Neutrophil (primary cell): Measurements from ENCODE around the gene SEMA4F.

Experiments used
- H3K27ac ChIP-seq: fragments of 200-600 bp; sonication (generic); 2 replicates; pipeline ENCODE4 v1.5.1; 2016; ENCODE audit warnings: mild to moderate bottlenecking, moderate library complexity
- H3K27me3 ChIP-seq: fragments of 200-600 bp; sonication (generic); 2 replicates; pipeline ENCODE4 v1.6.0; 2016; ENCODE audit warnings: mild to moderate bottlenecking
- H3K36me3 ChIP-seq: fragments of 200-600 bp; sonication (generic); 2 replicates; pipeline ENCODE4 v1.5.1; 2017
- H3K4me1 ChIP-seq, 2 experiments: fragments of 200-600 bp in 1 of 2; sonication (generic) in 1 of 2; 1 replicate in 1 of 2; 2 replicates in 1 of 2; pipeline versions ENCODE4 v1.5.1 to v1.6.1; 2013 to 2016; ENCODE audit warnings: low read depth in 1 of 2, low read length in 1 of 2, mild to moderate bottlenecking in 1 of 2, moderate library complexity in 1 of 2; ENCODE audit not compliant: control insufficient read depth in 1 of 2, insufficient read depth in 1 of 2
- H3K4me3 ChIP-seq, 2 experiments: fragments of 200-600 bp in 1 of 2; sonication (generic) in 1 of 2; 1 replicate in 1 of 2; 2 replicates in 1 of 2; pipeline ENCODE4 v1.5.1; 2013 to 2016; ENCODE audit warnings: low read depth in 1 of 2, low read length in 1 of 2, mild to moderate bottlenecking in 1 of 2, moderate library complexity in 1 of 2
- H3K9me3 ChIP-seq: fragments of 200-600 bp; sonication (generic); 2 replicates; pipeline ENCODE4 v1.5.1; 2016
- TF ChIP-seq, protein P1 (sequence below): fragments of 200-600 bp; sonication (generic); IDR thresholded peaks from 2 replicates; pipeline ENCODE4 v1.5.1; 2016; ENCODE audit warnings: antibody characterized with exemption

SEMA4F gene

DNA sequence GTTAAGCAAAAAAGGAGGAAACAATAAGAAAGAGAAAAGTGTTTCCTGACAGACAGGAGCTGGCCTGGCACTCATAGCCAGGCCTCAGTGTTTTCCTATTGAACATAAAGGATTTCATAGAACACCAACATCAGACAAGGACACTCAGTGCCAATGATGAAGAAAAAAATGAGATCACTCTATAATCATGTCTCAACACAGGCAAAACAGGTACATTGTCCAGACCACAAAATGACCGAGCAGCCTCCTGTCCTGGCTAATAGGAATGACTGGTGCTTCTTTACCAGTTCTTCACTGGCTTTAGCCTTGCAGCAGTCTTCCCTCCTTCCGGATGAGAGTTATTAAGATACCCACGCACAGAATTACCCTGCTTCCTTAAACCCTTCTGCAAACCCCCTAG, 35.6 kb downstream of the SEMA4F start:
- no peaks in the 10 kb centered on the region for H3K9me3 ChIP-seq
- H3K27ac ChIP-seq, result no peak overlapping the region
- H3K27me3 ChIP-seq, result peaks cover 15% of the 10 kb centered on the region
- TF ChIP-seq, protein P1, sequence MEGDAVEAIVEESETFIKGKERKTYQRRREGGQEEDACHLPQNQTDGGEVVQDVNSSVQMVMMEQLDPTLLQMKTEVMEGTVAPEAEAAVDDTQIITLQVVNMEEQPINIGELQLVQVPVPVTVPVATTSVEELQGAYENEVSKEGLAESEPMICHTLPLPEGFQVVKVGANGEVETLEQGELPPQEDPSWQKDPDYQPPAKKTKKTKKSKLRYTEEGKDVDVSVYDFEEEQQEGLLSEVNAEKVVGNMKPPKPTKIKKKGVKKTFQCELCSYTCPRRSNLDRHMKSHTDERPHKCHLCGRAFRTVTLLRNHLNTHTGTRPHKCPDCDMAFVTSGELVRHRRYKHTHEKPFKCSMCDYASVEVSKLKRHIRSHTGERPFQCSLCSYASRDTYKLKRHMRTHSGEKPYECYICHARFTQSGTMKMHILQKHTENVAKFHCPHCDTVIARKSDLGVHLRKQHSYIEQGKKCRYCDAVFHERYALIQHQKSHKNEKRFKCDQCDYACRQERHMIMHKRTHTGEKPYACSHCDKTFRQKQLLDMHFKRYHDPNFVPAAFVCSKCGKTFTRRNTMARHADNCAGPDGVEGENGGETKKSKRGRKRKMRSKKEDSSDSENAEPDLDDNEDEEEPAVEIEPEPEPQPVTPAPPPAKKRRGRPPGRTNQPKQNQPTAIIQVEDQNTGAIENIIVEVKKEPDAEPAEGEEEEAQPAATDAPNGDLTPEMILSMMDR, result no peak
- H3K4me3 ChIP-seq, result no peak overlapping the region
- peaks cover 17 to 21% of the 10 kb centered on the region in 2 experiments for H3K4me1 ChIP-seq
- no peaks in the 10 kb centered on the region for H3K36me3 ChIP-seq

DNA sequence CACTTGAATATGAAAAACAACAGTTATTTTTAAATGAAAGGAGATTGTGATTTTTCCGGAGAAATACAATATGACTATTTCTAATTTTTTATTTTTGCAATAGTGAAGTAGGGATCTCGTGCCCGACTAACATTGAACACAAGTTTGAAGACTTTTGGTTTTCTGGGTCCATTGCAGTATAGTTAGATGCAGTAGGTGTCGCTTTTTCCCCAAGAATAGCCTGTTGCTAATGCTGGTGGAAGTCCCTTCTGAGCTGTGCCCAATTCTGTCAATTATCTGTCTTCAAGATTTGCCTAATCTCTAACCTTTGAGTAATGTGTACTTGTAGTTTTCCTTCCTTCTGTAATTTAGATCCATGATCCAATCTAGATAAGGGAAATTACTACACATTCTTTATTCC, 36.5 kb downstream of the SEMA4F start:
- TF ChIP-seq, protein P1, result peak; percentile 25
- H3K27ac ChIP-seq, result no peak overlapping the region
- H3K27me3 ChIP-seq, result peaks cover 15% of the 10 kb centered on the region
- H3K4me1 ChIP-seq, result peaks cover 18 to 22% of the 10 kb centered on the region in 2 experiments
- no peaks in the 10 kb centered on the region for H3K36me3 ChIP-seq
- no peak overlapping the region for H3K4me3 ChIP-seq
- no peaks in the 10 kb centered on the region for H3K9me3 ChIP-seq

DNA sequence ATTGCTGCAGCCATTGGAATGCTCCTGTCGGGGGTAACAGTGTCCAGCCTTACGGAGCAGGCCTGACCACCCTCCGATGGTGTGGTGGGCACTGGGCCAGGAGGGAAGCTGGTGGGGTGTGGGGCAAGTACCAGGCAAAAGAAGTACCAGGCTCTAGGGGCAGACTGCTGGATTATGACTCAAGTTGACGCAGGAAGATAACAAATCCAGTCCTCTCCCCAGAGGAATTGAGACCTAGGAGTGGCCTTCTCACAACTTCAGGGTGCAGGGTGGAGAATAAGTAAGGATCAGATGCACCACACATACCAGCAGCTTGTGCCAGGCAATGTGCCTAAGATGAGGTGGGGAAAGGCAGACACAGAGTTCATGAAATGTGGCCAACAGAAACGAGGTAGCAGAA, 37.9 kb downstream of the SEMA4F start:
- no peak overlapping the region for H3K4me3 ChIP-seq
- no peaks in the 10 kb centered on the region for H3K36me3 ChIP-seq
- TF ChIP-seq, protein P1, result no peak
- no peak overlapping the region for H3K27ac ChIP-seq
- H3K4me1 ChIP-seq, result peaks cover 18 to 22% of the 10 kb centered on the region in 2 experiments
- peaks cover 15% of the 10 kb centered on the region for H3K27me3 ChIP-seq
- no peaks in the 10 kb centered on the region for H3K9me3 ChIP-seq

DNA sequence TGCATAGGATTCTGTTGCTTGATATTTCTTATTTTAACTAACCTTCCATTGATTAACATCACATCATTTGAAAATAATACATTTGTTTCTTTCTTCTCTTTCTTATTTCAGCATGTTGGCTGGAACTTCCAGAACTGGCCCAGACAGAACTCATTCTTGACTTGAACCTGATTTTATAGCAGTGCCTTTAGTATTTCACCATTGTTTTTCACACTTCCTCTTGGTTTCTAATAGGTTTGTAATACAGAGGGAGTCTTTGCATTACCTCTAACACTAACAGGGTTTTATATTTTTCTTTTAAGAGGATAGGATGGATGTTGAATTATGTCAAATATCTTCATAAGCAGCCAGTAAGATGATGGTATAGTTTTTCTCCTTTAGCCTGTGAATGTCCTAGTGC, 39.2 kb downstream of the SEMA4F start:
- Histone ChIP-seq H3K36me3 (no peaks in the 10 kb centered on the region), H3K27me3 (peaks cover 15% of the 10 kb centered on the region), H3K4me1 (peaks cover 18 to 22% of the 10 kb centered on the region in 2 experiments), H3K27ac (peak overlapping the region; percentile 3), H3K4me3 (no peak overlapping the region), H3K9me3 (no peaks in the 10 kb centered on the region)
- TF ChIP-seq, protein P1, result no peak

DNA sequence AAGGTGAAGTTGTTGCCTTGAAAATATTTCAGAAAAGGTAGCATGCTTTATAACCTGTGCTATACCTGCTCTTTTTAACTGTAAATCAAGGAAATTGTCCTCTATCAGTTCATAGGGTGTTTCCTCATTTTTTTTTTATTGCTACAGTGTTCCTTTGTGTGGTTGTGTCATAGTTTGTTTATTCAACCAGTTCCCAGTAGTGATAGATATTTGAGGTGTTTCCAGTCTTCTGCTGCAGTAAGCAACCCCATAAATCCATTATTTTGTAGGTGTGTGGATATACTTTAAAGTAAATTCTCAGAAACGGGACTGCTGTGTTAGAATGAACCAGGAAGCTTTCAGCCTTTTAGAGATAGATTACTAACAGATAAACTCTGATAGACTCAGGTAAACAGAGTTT, 39.6 kb downstream of the SEMA4F start:
- no peaks in the 10 kb centered on the region for H3K9me3 ChIP-seq
- TF ChIP-seq, protein P1, result no peak
- H3K27me3 ChIP-seq, result peaks cover 15% of the 10 kb centered on the region
- peak overlapping the region; percentile 45 for H3K27ac ChIP-seq
- H3K4me3 ChIP-seq, result no peak overlapping the region
- H3K36me3 ChIP-seq, result no peaks in the 10 kb centered on the region
- H3K4me1 ChIP-seq, result peaks cover 18 to 22% of the 10 kb centered on the region in 2 experiments

DNA sequence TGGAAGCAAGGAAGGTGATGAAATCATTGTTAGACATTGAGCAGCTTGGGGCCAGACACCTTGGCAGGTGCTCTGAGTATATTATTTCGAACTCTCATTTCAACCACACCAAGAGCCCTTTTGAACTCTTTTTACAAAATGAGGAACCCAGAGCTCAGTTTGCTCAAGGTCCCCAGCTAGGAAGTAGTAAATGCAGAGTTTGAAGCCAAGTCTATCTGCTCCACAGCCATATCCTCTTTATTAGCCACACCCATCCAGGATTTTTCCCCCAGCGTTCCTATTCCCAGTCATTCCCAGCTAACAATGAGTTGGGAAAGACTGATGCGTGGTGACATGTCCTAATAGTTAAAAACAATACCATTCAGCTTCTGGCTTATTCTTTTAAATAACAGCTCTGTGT, 40.2 kb downstream of the SEMA4F start:
- H3K4me3 ChIP-seq, result no peak overlapping the region
- H3K4me1 ChIP-seq, result peaks cover 18 to 22% of the 10 kb centered on the region in 2 experiments
- TF ChIP-seq, protein P1, result no peak
- peak overlapping the region; percentile 45 for H3K27ac ChIP-seq
- peaks cover 13% of the 10 kb centered on the region for H3K27me3 ChIP-seq
- H3K36me3 ChIP-seq, result no peaks in the 10 kb centered on the region
- H3K9me3 ChIP-seq, result no peaks in the 10 kb centered on the region
